Hypothalamus (tissue), 51 donors: ENCODE measurements around the gene OGFOD2.
"Not testable (repeated sequence)": the region's sequence is repeated elsewhere in the genome, so short reads cannot be mapped to it uniquely, and the experiment has no call there.

Experiments used
- DNase-seq, 51 donors: peaks; one replicate each; lab custom pipeline; 2025; lab: John Stamatoyannopoulos, UW

Gene OGFOD2

DNA sequence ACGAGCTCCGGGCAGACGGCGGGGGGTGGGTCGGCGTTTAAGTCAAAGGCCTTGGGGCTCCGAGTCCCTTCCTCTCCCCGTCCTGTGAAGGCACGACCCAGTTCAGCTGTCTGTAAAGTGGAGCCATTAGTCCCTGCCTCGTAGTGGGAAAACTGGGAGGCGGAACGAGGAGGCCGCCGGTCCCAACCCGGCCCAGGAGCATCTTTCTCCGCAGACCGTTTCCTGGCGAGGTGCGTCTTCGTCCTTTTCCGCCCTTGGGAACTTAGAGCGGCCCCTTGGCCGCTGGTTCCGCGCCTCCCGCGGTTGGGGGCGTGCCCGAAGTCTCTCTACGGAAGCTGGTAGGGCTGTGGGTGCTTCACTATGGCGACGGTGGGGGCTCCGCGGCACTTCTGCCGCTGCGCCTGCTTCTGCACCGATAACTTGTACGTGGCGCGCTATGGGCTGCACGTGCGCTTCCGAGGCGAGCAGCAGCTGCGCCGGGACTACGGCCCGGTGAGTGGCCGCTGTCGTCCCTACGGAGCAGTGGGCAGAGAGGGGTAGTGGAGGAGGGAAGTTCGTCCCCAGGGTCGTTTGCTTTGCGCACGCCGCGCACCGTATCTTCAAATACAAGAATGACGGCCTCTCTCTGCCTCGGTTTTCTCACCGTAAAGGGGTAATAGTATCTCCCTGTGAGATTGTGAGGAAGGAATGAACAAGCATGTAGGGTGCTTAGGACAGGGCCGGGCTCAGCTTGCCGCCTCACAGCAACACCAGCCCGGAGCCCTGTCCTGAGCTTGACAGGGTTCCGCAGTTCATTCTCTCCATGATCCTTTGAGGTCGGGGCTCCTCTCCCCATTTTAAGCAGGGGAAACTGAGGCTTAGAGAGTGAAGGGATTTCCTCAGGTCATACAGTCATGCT, at the start of gene OGFOD2:
Gene OGFOD2 (plus strand): TSS at position 353 of the 898 bp plus-strand sequence. CDS start 8 bp downstream, at position 361.
- peak; percentile 62 to 94 (median 85) for DNase-seq

DNA sequence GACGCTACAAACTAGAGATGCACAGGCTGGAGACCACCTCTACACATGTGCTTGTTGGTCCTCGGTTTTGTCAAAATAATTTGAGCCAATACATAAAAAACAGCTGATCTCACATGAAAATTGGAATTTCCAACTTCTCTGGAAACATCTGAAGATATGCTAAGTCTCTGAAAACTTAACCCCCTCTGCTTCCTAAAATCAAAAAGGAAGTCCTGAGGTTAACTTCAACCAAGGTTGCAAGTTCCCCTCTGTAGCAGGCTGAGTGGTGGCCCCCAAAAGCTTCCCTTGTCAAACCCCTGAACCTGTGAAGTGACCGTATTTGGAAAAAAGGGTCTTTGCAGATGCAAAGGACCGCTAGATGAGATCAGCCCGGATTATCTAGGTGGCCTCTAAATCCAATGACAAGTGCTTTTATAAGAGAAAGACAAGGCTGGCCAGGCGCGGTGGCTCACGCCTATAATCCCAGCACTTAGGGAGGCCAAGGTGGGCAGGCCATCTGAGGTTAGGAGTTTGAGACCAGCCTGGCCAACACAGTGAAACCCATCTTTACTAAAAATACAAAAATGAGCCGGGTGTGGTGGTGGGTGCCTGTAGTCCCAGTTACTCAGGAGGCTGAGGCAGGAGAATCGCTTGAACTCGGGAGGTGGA, 47.2 kb upstream of the OGFOD2 start:
- no peak for DNase-seq

DNA sequence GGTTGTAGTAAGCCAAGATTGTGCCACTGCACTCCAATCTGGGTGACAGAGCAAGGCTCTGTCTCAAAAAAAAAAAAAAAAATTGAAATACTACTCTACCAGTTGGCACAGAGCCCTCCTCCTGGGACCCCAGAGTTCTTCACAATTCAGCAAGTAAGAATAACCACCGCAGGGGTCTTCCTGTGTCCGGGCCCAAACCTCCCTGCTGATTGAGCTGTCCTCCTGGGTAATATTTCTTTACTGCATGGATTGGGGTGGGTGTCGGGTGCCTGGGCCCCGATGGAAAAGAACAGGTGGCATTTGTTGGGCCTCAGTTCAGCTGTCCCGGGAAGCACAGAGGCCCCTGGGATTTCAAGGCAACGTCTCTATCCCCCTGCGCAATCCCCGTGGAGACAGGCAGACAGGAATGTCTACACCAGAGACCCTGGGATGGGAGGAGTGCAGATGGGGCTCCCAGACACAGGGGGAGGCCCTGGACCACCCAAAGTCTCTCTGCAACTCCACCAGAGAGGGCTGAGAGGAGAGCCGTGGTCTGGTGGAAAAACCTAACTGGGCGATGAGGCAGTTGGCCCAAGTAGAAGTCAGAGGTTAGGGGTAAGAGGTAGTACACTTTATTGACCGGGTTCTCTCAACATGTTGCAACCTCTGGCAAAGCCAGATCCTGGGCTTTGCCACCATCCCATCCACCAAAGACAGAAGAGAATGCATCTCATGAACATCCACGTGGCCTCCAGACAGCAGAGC, 46.5 kb upstream of the OGFOD2 start:
- no peak for DNase-seq

DNA sequence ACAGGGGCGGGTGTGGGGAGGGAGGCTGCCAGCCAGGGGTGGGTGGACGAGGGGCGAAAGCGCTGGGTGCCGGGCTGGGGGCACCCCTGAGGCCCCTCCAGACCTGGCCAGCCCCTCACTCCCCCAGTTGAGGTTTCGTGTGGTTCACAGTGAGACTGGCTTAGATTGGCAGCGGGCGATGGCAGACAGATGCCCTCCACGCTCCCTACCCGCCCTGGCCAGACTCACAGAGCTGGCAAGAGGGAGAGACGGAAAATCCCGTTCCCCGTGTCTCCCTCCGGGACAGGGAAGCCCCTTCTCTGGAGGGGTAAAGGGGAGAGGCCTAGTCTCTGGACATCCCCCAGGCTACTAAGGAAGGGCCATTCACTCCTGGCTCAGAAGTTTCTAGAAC, 45.9 kb upstream of the OGFOD2 start:
- no peak for DNase-seq

DNA sequence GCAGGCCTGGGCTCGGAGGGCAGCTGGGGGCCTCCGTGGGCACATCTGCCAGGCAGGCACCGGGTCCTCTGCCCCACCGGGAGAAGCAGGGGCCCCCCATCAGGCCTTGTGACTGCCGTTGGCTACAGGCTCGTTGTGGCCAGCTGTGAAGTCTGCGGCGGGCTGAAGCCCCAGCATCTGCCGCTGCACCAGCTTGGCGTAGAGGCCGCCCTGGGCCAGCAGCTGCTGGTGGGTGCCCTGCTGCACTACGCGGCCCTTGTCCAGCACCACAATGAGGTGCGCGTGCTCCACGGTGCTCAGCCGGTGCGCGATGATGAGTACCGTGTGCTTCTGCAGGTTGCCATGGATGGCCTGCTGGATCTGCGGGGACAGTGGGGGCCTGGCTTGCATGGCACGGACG, 45.2 kb upstream of the OGFOD2 start:
- no peak for DNase-seq

DNA sequence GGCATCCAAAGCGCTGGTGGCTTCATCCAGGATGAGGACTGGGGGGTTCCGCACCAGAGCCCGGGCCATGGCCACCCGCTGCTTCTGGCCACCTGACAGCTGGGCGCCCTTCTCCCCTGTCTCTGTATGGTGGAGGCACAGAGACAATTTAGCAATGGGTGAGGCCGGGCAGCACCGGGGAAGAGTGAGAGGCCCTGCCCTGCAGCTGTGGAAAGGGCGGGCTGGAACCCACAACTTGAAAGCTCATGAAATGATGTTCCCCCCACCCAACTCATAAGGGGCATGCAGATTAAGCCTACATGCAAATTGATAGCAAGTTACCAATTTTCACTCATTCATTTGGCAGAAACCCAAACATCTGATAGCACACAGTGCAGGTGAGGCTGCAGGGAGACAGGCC, 42.8 kb upstream of the OGFOD2 start:
- DNase-seq, result no peak

DNA sequence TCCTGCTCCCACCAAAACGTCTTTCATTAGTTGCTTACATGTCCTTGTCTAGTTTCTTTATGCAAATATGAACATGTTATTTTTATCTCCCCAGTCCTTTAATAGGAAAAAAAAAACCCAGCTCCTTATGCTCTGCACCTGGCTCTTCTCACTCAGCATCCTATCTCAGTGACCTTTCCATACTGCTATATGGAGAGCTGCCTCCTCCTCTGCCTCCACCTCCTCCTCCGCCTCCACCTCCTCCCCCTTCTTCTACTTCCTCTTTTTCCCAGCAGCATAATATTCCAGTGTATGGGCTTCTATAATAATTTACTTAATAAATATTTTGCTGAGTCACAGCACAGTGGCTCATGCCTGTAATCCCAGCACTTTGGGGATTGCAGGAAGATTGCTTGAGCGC, 40.3 kb upstream of the OGFOD2 start:
- DNase-seq, result no peak

DNA sequence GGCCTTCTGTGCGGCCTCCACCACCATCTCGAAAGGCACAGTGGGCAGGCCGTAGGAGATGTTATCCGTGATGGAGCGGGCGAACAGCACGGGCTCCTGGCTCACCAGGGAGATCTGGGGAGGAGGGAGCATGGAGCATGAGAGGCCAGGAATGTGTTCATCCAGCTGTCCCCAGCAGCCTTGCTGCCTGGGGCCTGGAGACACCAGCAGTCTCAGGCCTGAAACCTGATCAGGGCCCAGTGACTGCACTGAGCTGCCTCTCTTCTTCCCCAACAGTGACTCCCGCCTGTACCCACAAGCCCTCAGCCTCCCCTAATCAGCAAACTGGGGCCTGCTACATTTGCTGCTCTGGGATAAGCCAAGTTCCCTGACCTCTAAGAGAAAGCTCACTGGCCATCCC, 39.7 kb upstream of the OGFOD2 start:
- DNase-seq, result no peak

DNA sequence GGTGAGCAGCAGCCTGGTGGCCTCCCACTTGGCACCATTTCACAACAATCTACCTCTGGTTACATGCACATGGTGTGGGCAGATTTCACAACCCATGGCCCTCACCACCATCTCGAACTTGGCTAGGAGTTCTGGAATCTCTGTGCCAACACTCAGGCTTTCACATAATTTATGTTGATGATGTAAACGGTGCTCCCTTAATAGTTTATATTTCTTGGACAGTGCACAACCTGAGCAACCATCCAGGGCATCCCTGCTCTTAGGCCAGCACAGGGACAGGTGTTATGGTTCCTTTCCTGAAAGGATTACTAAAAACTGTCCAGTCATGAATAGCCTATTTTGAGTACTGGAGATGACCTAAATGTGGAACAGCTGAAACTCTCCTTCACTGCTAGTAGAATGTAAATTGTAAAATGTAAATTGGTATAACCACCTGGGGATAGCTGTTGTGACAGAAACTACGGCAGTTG, 37.4 kb upstream of the OGFOD2 start:
- no peak for DNase-seq

DNA sequence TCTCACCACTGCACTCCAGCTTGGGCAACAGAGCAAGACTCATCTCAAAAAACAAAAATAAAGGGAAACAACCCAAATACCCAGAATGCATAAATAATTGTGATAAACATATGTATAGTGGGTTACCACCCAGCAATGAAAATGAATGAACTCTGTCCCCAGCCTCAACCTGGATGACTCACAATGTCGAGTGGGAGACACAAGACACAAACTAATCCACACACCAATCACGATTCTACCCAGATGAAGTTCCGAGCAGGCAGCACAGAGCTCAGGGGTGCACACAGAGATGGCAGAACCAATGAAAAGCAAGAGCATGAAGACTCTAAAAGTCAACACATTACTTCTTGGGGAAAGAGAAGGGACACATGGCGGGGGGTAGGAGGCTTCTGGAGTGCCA, 35.9 kb upstream of the OGFOD2 start:
- no peak for DNase-seq

DNA sequence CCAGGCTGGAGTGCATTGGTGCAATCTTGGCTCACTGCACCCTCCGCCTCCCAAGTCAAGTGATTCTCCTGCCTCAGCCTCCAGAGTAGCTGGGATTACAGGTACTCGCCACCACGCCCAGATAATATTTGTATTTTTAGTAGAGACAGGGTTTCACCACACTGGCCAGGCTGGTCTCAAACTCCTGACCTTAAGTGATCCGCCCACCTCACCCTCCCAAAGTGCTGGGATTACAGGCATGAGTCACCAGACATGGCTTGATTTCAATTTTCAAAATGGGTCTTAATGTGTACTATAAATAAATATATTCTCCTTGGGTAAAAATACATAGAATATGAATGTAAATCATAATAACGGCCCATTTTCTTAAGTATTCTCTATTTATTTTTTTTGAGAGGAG, 33.7 kb upstream of the OGFOD2 start:
- not testable (repeated sequence) for DNase-seq

DNA sequence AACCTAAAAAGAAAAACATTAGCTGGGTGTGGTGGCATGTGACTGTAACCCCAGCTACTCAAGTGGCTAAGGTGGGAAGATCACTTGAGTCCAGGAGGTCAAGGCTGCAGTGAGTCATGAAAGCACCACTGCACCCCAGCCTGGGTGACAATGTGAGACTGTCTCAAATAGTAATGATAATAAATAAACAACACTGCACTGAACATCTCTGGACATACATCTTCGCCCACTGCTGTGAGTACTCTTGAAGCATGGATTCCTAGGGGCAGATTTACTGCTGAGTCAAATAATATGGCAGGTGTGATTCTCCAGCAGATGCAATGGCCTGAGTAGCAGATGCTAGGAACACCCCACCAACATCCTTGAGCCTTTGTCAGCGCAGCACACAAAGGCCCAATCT, 32.4 kb upstream of the OGFOD2 start:
- DNase-seq, result no peak

DNA sequence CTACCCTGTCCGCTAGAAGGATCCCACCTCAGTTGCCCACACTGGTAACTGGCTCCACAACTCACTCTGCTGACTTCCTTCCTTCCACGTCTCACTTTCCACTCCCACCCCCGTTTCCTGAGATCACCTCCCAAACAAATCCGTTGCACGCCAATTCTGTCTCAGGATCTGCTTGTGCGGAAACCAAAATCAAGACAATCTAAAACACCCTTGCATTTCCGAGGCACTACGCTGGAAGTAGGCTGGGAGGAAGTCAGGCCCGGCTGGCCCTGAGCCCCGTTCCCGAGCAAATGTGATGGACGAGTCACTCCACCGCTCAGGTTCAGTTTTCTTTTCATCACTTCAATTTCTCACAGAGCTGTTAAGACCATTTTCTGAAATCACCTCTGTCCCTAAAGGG, 31.8 kb upstream of the OGFOD2 start:
- peak in 2 of 51 donors; percentile 4 to 6 for DNase-seq

DNA sequence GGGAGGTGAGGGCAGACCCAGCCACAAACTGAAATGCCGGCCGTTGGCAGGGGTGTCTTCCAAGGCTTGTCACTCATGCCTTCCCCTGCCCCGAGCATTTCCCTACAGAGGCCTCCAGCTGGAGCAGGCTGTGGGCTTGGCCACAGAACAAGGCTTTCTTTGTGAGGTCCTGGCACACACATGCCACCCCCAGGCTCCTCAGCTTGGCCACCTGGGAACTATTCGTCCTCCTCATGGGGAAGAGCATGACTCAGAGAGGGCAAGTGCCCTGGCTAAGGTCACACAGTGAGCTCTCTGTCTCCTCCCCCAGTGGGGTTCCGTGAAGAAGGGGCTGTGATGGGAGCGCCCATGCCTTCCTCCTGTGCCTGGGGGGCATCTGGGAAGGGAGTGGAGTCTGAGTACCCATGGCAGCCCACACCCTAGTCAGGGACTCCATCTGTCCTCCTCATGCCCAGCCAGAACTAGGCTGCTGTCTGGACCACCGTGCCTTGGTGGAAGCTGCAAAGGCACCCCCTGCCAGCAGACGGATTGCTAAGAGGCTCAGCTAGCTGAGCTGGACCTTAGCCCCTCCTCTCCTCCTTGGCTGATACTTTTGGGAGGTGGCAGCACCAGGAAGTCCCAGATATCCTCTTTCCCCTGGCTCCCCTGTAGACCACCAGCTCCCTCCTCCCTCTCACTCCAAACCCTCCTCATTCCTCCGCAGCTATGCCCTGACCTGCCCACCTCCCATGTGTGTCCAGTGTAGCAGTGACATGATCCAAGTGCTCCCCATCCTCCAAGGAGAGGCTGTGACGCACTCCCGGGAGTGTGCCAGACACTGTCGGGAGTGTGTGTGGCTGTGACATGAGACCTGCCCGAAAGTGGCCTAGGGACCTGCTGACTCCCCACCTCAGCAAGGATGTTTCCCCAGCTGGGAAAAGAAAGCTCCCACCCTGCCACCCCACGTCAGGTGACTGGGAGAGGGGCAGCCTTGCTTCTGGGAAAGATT, 30.1 kb upstream of the OGFOD2 start:
- peak in 45 of 51 donors; percentile 16 to 92 (median 72) for DNase-seq

DNA sequence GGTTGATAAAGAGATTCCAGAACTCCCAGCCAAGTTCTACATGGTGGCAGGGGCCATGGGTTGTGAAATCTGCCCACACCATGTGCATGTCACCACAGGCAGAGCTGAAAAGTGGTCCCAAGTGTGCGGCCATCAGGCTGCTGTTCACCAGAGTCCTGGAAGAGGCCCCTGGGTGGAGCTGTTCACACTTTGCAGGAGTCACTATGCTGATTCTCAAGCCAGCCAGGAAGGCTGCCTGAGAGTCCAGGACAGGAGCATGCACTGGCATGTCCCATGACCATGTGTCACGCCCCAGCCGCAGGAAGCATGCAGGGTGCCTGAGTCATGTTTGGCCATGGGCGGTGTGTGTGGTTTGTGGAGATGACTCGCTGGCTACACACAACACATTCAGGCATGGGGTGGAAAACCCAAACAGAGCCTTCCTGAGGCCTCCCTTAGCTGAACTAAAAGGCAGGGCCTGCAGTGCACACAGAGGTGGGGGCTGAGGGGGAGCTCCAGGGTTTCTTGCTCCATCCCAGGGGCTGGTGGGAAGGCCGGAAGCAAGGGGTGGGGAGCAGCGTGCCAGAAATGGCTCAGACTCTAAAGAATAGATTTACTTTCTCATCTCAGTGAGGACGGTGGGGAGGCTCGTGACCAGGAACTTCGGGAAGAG, 28.2 kb upstream of the OGFOD2 start:
- peak in 13 of 51 donors; percentile 8 to 71 (median 22) for DNase-seq

DNA sequence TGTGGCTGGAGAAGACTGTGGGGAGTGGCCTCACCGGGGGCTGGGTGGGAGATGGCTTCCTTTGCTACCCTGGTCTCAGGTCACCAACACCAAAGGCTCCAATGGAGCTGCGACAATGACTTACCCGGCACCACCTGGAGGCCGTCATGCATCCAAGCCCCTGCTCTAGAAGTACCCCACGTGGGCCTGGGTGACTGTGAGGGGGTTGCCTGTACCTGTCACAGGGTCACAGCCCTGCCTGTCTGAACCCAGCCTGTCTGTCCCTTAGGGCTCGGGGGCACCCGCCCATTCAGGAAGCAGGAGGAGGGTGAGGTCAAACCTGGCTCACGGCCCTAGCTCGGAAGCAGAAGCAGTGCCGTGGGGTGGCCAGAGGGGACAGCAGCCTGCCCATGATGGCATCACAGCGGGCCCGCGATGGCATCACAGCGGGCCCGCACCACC, 27.7 kb upstream of the OGFOD2 start:
- DNase-seq, result peak in 5 of 51 donors; percentile 10 to 34 (median 15)

DNA sequence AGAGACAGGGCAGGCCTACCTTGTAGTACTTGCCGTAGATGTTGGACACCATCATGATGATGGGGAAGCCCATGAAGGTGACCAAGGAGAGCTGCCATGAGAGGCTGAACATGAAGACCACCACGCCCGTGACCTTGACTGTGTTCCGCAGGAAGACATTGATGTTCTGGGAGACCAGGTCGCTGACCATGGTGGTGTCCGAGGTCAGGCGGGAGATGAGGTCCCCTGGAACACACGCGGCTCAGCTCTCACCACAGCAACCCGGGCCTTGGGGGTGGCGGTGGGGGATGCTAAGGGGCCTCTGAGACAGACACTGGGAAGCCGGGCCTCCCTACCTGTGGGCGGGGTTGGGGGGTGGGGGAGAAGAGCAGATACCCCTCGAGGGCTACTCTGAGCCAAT, 26.4 kb upstream of the OGFOD2 start:
- DNase-seq, result no peak

DNA sequence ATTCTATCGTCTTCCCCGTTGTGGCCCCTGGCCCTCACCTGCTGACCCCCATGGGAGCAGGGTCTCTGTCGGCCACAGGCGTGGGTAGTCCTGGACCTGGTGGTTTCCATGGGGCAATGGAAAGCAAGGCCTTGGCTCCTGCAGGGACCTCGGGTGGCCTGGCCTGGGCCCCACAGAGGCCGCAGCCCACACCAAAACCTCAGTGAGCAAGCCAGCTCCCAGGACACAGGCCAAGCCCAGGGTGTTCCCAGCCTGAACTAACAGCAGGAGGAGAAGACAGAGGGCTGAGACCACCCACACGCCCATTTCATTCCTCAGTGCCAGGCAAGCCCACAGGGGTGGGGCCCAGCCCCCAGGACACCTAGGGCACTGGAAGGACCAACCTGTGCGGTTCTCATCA, 25.6 kb upstream of the OGFOD2 start:
- DNase-seq, result peak in 11 of 51 donors; percentile 7 to 42 (median 24)
